HL-60 (cell line): ENCODE data around the gene TAX1BP1.

ENCODE experiments used
- DNase-seq, 2 experiments: peaks; one replicate each; pipeline ENCODE4 v3.0.0-alpha.2; 2010 to 2020; ENCODE audit warnings: low read depth in 1 of 2, low spot score in 1 of 2
- H3K27ac ChIP-seq: fragments of 250-450 bp; sonication (Bioruptor Pico); replicated peaks from 2 replicates; pipeline ENCODE4 v1.5.1; 2020; ENCODE audit warnings: mild to moderate bottlenecking, moderate library complexity
- H3K27me3 ChIP-seq: fragments of 250-450 bp; sonication (Bioruptor Pico); 2 replicates; pipeline ENCODE4 v1.5.1; 2021; ENCODE audit warnings: mild to moderate bottlenecking, moderate library complexity; ENCODE audit not compliant: insufficient read depth, poor library complexity, severe bottlenecking
- H3K4me3 ChIP-seq: replicated peaks from 2 replicates; pipeline ENCODE4 v1.5.1; 2011; ENCODE audit warnings: mild to moderate bottlenecking, control low read depth, low read length; ENCODE audit not compliant: insufficient read depth
- GABPA ChIP-seq: IDR thresholded peaks from 2 replicates; pipeline ENCODE4 v1.6.1; 2012; ENCODE audit warnings: low read depth
- POLR2AphosphoS5 ChIP-seq: IDR thresholded peaks from 2 replicates; pipeline ENCODE4 v1.6.1; 2012; ENCODE audit warnings: low read depth
- REST ChIP-seq: IDR thresholded peaks from 2 replicates; pipeline ENCODE4 v1.6.1; 2012; ENCODE audit warnings: low read depth; ENCODE audit not compliant: insufficient replicate concordance
- SPI1 ChIP-seq: IDR thresholded peaks from 2 replicates; pipeline ENCODE4 v1.6.1; 2012; ENCODE audit warnings: low read depth, mild to moderate bottlenecking, borderline replicate concordance
- TF ChIP-seq, protein P1 (sequence below): IDR thresholded peaks from one replicate; pipeline ENCODE4 v1.5.1; 2011; ENCODE audit warnings: low read length, control low read depth, inconsistent platforms; ENCODE audit not compliant: insufficient read depth

TAX1BP1 gene

GRCh38 chr7:27734583-27734982 lies 5.4 kb upstream of the TAX1BP1 start:
- Histone ChIP-seq H3K27ac (no peak overlapping the region), H3K4me3 (no peak overlapping the region), H3K27me3 (no peaks in the 10 kb centered on the region)
- DNase-seq, result no peak
- TF ChIP-seq GABPA, result no peak
- TF ChIP-seq, protein P1, sequence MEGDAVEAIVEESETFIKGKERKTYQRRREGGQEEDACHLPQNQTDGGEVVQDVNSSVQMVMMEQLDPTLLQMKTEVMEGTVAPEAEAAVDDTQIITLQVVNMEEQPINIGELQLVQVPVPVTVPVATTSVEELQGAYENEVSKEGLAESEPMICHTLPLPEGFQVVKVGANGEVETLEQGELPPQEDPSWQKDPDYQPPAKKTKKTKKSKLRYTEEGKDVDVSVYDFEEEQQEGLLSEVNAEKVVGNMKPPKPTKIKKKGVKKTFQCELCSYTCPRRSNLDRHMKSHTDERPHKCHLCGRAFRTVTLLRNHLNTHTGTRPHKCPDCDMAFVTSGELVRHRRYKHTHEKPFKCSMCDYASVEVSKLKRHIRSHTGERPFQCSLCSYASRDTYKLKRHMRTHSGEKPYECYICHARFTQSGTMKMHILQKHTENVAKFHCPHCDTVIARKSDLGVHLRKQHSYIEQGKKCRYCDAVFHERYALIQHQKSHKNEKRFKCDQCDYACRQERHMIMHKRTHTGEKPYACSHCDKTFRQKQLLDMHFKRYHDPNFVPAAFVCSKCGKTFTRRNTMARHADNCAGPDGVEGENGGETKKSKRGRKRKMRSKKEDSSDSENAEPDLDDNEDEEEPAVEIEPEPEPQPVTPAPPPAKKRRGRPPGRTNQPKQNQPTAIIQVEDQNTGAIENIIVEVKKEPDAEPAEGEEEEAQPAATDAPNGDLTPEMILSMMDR, result no peak
- TF ChIP-seq REST, result no peak
- TF ChIP-seq POLR2AphosphoS5, result no peak
- no peak for TF ChIP-seq SPI1

DNA sequence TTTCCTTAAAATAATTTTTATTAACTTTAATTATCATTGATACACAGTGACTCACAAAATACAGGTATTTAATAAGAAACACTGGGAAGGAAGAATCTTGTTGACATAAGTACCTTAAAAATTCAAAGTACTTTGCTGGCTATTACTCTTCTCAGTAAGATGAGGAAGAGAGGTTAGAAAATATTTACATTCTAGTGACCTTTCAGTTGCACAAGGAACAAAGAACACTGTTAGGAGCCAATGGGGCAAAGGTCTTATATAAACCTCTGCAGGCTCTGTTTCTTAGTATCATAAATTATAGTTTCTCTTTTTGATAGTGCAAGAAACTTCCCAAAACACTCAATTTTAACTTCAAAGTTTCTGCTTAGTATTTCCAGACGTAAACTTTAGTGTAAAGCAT lies 4.8 kb upstream of the TAX1BP1 start:
- no peak overlapping the region for H3K27ac ChIP-seq
- H3K4me3 ChIP-seq, result no peak overlapping the region
- no peaks in the 10 kb centered on the region for H3K27me3 ChIP-seq
- TF ChIP-seq GABPA (no peak), SPI1 (no peak), POLR2AphosphoS5 (no peak), REST (no peak)
- TF ChIP-seq, protein P1, result no peak
- DNase-seq, result no peak

GRCh38 chr7:27735831-27736230 lies 4.1 kb upstream of the TAX1BP1 start:
- Histone ChIP-seq H3K27me3 (no peaks in the 10 kb centered on the region), H3K4me3 (no peak overlapping the region), H3K27ac (no peak overlapping the region)
- TF ChIP-seq, protein P1, result no peak
- no peak for TF ChIP-seq SPI1
- TF ChIP-seq GABPA, result no peak
- no peak for TF ChIP-seq POLR2AphosphoS5
- no peak for TF ChIP-seq REST
- DNase-seq, result no peak
